SKM-1 (cell line): Measurements from ENCODE around the gene MED26.

Experiments used
- DNase-seq: peaks from one replicate; lab custom pipeline; 2025; ENCODE audit not compliant: unreplicated experiment; lab: John Stamatoyannopoulos, UW

Gene MED26

GRCh38 chr19:16618248-16618647, 9.8 kb downstream of the MED26 start:
- DNase-seq = no peak

DNA sequence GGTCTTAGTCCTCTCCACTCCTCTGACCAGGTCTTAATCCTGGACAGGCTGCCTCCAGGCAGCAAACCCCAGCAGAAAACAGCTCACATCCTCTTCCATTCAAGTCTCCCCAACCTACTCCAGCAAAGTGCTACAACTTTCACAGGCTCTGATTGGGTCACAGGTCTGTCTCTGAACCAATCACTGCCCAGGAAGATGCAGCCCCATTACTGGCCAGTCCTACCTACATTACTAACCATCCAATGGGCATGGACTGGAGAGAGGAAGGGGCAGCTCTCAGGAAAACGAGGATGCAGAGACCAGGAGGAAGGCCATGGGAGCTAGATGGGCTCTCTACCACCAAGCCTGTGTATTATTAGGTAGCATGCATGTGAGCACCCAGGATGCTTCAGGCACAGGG, 12.2 kb downstream of the MED26 start:
- DNase-seq = no peak

GRCh38 chr19:16614941-16615340, 13.1 kb downstream of the MED26 start:
- DNase-seq = no peak

DNA sequence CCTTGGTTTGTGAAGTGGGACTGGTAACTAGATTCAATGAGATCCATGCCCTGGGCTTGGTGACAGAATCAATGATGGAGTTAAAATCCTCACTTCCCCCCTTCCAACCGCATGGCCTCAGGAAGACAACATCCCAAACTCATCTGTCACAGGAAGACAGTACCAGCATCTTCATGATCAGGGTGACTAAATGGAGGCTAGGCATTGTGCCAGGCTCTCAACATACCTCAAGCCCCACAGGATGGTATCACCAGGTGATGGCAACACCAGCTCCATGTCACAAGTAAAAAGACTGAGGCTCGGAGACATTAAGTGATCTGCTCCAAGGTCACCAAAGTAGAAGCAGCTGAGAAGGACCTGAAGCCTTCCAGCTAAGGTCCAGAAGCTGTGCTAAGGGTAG, 14.2 kb downstream of the MED26 start:
- DNase-seq = no peak

- peak; percentile 5 for DNase-seq
These were observed 15.4 kb downstream of the MED26 start for GRCh38 chr19:16612636-16613035.

- no peak for DNase-seq
These were observed 16.9 kb downstream of the MED26 start for GRCh38 chr19:16611121-16611520.

GRCh38 chr19:16609511-16610200, 18.3 kb downstream of the MED26 start:
- no peak for DNase-seq

- no peak for DNase-seq
These were observed 19.7 kb downstream of the MED26 start for GRCh38 chr19:16608290-16608739.

- no peak for DNase-seq
These were observed 20.2 kb downstream of the MED26 start for GRCh38 chr19:16607819-16608218.

GRCh38 chr19:16605553-16605994, 22.4 kb downstream of the MED26 start:
- DNase-seq = no peak

- no peak for DNase-seq
These were observed 22.9 kb downstream of the MED26 start for GRCh38 chr19:16605115-16605514.

- no peak for DNase-seq
These were observed 23.4 kb downstream of the MED26 start for GRCh38 chr19:16604615-16605014.

- no peak for DNase-seq
These were observed 24.9 kb downstream of the MED26 start for GRCh38 chr19:16603090-16603489.

DNA sequence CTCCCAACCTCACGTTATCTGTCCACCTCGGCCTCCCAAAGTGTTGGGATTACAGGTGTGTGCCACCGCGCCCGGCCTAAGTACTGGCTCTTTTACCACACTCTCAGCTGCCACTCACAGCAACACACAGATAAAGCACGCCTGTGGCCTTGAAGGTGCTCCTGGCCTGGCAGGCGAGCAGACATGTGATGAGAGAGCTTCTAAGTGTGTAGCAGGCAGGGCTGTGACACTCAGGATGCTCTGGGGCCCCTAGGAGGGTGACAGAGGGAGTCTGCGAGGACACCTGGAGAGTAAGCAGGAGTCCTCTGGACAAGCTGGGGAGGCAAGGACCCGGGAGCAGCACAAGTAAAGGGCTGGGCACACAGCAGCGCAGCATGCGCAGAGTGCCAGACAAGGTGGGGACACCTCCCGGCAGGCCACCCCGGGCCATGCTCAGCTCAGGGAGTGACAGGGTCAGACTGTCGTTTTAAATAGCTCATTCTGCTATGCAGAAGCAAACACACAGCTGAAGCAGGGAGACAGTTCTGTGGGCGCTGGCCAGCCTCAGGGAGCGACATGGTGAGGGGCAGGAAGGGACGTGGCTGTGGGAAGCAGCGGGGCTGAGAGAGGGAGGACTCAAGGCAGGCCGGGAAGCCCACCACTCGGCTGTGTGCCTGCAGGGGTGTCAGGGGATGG, 26.5 kb downstream of the MED26 start:
- no peak for DNase-seq

DNA sequence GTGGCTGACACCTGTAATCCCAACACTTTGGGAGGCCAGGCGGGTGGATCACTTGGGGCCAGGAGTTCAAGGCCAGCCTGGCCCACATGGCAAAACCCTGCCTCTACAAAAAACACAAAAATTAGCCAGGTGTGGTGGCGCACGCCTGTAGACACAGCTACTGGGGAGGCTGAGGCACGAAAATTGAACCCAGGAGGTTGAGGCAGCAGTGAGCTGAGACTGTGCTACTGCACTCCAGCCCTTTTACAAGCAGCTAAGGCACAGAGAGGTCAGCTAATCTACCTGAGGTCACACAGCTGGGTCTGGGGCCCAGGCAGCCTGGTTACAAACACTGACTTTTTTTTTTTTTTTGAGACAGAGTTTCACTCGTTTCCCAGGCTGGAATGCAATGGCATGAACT, 27.2 kb downstream of the MED26 start:
- DNase-seq = no peak

GRCh38 chr19:16599655-16600346, 28.2 kb downstream of the MED26 start:
- no peak for DNase-seq

DNA sequence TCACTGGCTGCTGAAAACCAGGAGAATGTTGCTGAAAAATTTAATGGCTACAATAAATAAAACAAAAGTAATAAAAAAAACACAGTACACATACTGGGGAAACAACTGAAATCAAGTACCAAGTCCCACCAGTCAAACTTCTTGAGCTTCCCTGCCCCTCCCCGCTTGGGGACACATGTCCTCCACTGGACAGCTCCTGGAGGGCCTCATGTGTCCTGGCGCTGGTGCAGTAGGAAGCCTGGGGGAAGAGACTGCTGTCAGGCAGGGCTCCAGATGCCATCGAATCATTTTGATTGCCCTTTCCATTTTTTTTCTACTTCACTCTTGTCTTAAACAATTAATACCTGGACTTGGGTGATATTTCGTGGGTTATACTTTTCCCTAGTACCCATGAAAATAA, 29.2 kb downstream of the MED26 start:
- no peak for DNase-seq

- no peak for DNase-seq
These were observed 31.6 kb downstream of the MED26 start for GRCh38 chr19:16596399-16596798.

- DNase-seq = no peak
These were observed 32.9 kb downstream of the MED26 start for GRCh38 chr19:16595097-16595496.

GRCh38 chr19:16594681-16595091, 33.3 kb downstream of the MED26 start:
- peak; percentile 42 for DNase-seq

DNA sequence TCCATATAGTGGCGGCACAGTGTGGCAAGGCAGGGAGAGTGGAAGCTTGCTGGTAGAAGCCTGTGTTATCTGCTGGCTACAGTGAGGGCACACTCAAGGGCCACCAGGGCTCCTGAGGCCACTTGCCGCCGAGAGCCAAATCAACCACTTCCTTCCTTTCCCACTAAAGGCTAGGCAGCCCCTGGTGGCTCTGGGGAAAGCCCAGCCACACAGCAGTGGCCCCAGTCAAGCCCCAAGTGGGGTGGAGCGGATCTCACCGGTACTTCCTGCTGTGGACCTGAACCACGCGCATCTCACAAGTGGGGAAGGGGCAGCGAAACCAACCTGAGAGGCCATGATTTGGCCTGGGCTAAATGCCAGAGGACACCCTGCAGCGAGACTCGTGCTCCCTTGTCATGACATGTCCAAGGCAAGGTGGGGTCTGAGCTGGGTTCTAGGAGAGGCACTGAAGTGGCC, 33.8 kb downstream of the MED26 start:
- DNase-seq = peak; percentile 35

- no peak for DNase-seq
These were observed 34.8 kb downstream of the MED26 start for GRCh38 chr19:16593181-16593580.
